ENCODE results near the gene SRM. TPM values are rescaled to one million over a fixed set of nuclear protein-coding genes. Genes with fewer than 3 reads are reported as not detected.

The SRM gene
- total and polyA plus RNA-seq, 2 of the 4 experiments (the other 2 are of a cell fraction), result 23.1 to 160 TPM

DNA sequence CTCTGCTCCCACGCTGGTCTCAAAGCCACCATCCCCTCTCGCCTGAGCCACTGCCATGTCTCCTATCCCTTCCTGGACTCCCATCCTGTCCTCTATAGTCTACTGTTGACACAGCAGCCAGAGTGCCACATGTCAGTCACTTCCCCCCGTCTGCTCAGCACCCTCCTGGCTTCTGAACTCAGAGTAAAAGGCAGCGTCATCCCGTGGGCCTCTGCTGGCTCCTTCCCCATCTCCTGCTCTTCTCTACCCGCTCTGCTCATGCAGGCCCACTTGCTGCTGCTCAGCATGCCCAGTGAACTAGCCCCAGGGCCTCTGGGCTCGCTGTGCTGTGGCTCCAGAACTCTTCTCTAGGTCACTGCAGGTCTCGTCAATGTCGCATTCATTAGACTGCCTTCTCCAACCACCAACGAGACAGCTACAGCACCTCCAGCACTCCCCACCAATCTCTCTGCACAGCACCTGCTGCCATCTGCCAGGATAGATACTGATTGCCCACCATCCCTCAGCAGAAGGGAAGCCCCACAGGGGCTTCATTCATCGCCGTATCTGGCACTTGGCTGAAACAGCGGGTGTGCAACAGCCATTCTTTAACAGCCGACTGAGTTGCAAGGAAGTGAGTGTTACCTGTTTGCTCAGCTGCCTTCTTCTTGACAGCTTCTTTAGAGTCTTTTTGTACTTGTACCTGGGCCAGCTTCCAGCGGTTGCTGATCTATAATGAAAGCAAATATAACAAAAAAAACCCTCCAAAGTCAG, 11.8 kb upstream of the SRM start:
- dilution Hi-C loops (cut with HindIII; ENCODE audit: low sequenced_read_pairs, unreplicated experiment) (no loop called here), in situ Hi-C loops (cut with MboI; ENCODE audit: low sequenced_read_pairs) (no loop called here), intact Hi-C loops (cut with micrococcal nuclease) (no loop called here)
- Histone ChIP-seq H4K5ac (ENCODE audit: low read depth, low read length) (no peak overlapping the region), H3K14ac (replicated peaks; ENCODE audit: low read depth, low read length) (no peak overlapping the region), H4K20me1 (ENCODE audit: insufficient read depth, low read length) (no peaks in the 10 kb centered on the region), H2AFZ (replicated peaks; ENCODE audit: low read length, poor library complexity) (no peak overlapping the region), H3K9me3 (ENCODE audit: control insufficient read depth, insufficient read depth, low read length) (no peaks in the 10 kb centered on the region), H3K36me3 (ENCODE audit: control insufficient read depth, insufficient read depth, low read length) (peaks cover 72% of the 10 kb centered on the region), H3K4ac (ENCODE audit: low read depth, low read length) (no peak overlapping the region), H3K4me3 (ENCODE audit: insufficient read depth, low read depth, low read length) (no peak overlapping the region), H3K4me1 (ENCODE audit: control insufficient read depth, insufficient read depth, low read length) (no peaks in the 10 kb centered on the region), H3K27me3 (ENCODE audit: control insufficient read depth, insufficient read depth, low read length) (no peaks in the 10 kb centered on the region), H3K23ac (ENCODE audit: low read depth, low read length) (no peak overlapping the region), H3K9me1 (ENCODE audit: insufficient read depth, low read length) (no peaks in the 10 kb centered on the region), H3K56ac (ENCODE audit: extremely low read depth, insufficient read depth, low read length) (no peak overlapping the region), H3K27ac (ENCODE audit: insufficient read depth, low read length) (no peak overlapping the region), H4K91ac (ENCODE audit: insufficient read depth, low read depth, low read length) (no peak overlapping the region), H3K18ac (ENCODE audit: low read depth, low read length) (no peak overlapping the region), H2BK5ac (ENCODE audit: low read depth, low read length, poor library complexity, severe bottlenecking) (no peak overlapping the region), H2BK120ac (ENCODE audit: low read depth, low read length) (no peak overlapping the region), H2BK20ac (ENCODE audit: low read depth, low read length) (no peak overlapping the region), H2BK15ac (ENCODE audit: low read depth, low read length) (no peak overlapping the region), H3K79me1 (ENCODE audit: low read depth in 1 of 2, low read length in 2 of 2) (peaks cover 0 to 4% of the 10 kb centered on the region in 2 experiments; a peak in 1 of 4 replicates), H2AK5ac (ENCODE audit: low read depth, low read length) (no peak overlapping the region), H2AK9ac (replicated peaks; ENCODE audit: low read depth, low read length, poor library complexity) (no peak overlapping the region), H3K9ac (ENCODE audit: low read depth, low read length) (no peak overlapping the region), H3K4me2 (ENCODE audit: low read depth, low read length) (no peak overlapping the region), H4K8ac (ENCODE audit: low read depth in 2 of 2, low read length in 2 of 2) (no peak overlapping the region)
- 88% methylated on average over 11 of the region's 15 CpGs; no CpG with 5 or more reads in 1 of the 2 experiments for WGBS, 2 experiments (ENCODE audit: extremely low coverage in 2 of 2, insufficient read length in 1 of 2)
- ChIA-PET CTCF (no interaction called here), POLR2A (ENCODE audit: unreplicated experiment) (no interaction called here)
- DNase-seq (no peak), ATAC-seq (ENCODE audit: low read depth) (no peak)
- BruUV-seq (replicated peaks), result no TSS peak
- TF ChIP-seq BHLHE40 (IDR thresholded peaks at IDR 0.05; ENCODE audit: low read depth, low read length) (no peak), CHD1 (IDR thresholded peaks at IDR 0.05; ENCODE audit: low read depth, low read length) (no peak), MAZ (IDR thresholded peaks at IDR 0.05; ENCODE audit: borderline replicate concordance, low read depth, low read length) (no peak), CEBPB (IDR thresholded peaks at IDR 0.05; ENCODE audit: low read depth, low read length) (no peak), MXI1 (IDR thresholded peaks at IDR 0.05; ENCODE audit: borderline replicate concordance, low read depth, low read length) (no peak), FOS (IDR thresholded peaks at IDR 0.05; ENCODE audit: low read depth, low read length) (no peak), USF2 (IDR thresholded peaks at IDR 0.05; ENCODE audit: low read depth, low read length) (no peak), MAFK (IDR thresholded peaks at IDR 0.05; ENCODE audit: low read depth, low read length) (no peak), POLR2A (IDR thresholded peaks at IDR 0.05; ENCODE audit: low read depth, low read length) (no peak), RAD21 (IDR thresholded peaks at IDR 0.05; ENCODE audit: low read length) (no peak), RFX5 (IDR thresholded peaks at IDR 0.05; ENCODE audit: low read depth, low read length) (no peak), RCOR1 (IDR thresholded peaks at IDR 0.05; ENCODE audit: insufficient replicate concordance, low read length) (no peak), NFE2L2 (IDR thresholded peaks at IDR 0.05; ENCODE audit: low read depth, low read length) (no peak)
- TF ChIP-seq, protein P1, sequence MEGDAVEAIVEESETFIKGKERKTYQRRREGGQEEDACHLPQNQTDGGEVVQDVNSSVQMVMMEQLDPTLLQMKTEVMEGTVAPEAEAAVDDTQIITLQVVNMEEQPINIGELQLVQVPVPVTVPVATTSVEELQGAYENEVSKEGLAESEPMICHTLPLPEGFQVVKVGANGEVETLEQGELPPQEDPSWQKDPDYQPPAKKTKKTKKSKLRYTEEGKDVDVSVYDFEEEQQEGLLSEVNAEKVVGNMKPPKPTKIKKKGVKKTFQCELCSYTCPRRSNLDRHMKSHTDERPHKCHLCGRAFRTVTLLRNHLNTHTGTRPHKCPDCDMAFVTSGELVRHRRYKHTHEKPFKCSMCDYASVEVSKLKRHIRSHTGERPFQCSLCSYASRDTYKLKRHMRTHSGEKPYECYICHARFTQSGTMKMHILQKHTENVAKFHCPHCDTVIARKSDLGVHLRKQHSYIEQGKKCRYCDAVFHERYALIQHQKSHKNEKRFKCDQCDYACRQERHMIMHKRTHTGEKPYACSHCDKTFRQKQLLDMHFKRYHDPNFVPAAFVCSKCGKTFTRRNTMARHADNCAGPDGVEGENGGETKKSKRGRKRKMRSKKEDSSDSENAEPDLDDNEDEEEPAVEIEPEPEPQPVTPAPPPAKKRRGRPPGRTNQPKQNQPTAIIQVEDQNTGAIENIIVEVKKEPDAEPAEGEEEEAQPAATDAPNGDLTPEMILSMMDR (conservative IDR thresholded peaks at IDR 0.05; ENCODE audit: low read depth, low read length), result no peak
- TF ChIP-seq, protein P2, sequence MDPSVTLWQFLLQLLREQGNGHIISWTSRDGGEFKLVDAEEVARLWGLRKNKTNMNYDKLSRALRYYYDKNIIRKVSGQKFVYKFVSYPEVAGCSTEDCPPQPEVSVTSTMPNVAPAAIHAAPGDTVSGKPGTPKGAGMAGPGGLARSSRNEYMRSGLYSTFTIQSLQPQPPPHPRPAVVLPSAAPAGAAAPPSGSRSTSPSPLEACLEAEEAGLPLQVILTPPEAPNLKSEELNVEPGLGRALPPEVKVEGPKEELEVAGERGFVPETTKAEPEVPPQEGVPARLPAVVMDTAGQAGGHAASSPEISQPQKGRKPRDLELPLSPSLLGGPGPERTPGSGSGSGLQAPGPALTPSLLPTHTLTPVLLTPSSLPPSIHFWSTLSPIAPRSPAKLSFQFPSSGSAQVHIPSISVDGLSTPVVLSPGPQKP (IDR thresholded peaks at IDR 0.05; ENCODE audit: borderline replicate concordance, low read depth, low read length), result no peak

All from IMR-90 (cell line).